ENCODE measurements around the gene SERPINA3. TPM values are rescaled to one million over a fixed set of nuclear protein-coding genes. Genes with fewer than 3 reads are reported as not detected.

SERPINA3 gene
- total RNA-seq, 1 donor from 2014 or later = 33.9 TPM

DNA sequence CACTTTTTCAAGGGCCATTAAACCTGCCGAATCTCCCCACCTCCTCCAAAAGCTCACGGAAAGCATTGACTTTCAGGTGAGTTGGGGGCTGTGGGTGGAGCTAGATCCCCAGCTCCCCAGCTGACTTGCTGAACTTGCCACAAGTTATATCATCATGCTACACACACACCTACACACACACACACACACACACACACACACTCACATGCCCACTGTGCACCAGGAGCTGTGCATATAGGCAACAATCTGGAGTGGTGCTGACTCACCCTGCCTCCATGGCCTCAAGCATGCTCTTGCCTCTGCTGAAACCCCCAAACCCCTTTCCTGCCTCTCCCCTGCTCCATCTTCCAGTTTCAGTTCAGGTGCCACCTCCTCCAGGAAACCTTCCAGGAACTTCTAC, 26.1 kb downstream of the SERPINA3 start:
- no peaks in the 10 kb centered on the region for H3K27me3 ChIP-seq (ENCODE audit: control insufficient read depth, insufficient read depth, low read length)
- TF ChIP-seq CTCF (IDR thresholded peaks at IDR 0.05; ENCODE audit: insufficient read depth, low read length, poor library complexity, severe bottlenecking) = no peak
- H3K36me3 ChIP-seq (ENCODE audit: control insufficient read depth, insufficient read depth, low read length) = no peaks in the 10 kb centered on the region
- H3K4me3 ChIP-seq (ENCODE audit: low read depth, low read length) = no peak overlapping the region
- no peak for DNase-seq (ENCODE audit: low read depth)

- Histone ChIP-seq H3K36me3 (ENCODE audit: control insufficient read depth, insufficient read depth, low read length) (no peaks in the 10 kb centered on the region), H3K27me3 (ENCODE audit: control insufficient read depth, insufficient read depth, low read length) (no peaks in the 10 kb centered on the region), H3K4me3 (ENCODE audit: low read depth, low read length) (no peak overlapping the region)
- no peak for TF ChIP-seq CTCF (IDR thresholded peaks at IDR 0.05; ENCODE audit: insufficient read depth, low read length, poor library complexity, severe bottlenecking)
- no peak for DNase-seq (ENCODE audit: low read depth)
Measured at GRCh38 chr14:94638961-94639817, 27.0 kb downstream of the SERPINA3 start.

DNA sequence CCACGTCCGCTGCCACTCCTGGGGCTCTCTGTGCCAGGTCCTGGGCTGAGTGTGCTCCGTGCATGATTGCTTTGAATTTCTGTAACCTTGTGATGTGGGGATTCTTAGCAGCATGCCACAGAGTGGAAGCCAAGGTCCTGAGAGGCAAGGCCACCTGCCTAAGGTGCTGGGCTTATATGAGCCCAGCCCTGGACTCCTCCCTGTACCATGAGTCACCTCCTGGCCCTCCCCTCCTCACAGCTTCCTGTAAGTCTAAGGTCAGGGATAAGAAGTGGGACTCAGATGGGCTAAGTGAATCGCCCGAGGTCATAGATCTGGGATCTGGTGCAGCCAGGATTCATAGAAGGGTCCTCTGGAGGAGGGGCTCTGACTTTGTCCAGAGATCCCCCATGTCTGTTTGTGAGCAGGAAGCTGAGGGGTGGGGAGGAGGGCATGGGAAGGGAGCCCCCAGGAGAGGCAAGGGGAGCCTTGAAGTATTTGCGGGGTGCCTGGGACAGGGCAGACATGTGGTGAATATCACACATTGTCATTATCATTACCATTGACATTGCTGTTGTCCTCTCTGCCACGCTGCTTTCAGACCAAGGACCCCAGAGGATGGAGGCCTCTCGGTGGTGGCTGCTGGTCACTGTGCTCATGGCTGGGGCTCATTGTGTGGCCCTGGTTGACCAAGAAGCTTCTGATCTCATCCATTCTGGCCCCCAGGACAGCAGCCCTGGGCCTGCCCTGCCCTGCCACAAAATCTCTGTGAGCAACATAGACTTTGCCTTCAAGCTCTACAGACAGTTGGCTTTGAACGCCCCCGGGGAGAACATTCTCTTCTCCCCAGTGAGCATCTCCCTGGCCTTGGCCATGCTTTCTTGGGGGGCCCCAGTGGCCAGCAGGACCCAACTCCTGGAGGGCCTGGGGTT, 28.8 kb downstream of the SERPINA3 start:
- no peak for DNase-seq (ENCODE audit: low read depth)
- no peaks in the 10 kb centered on the region for H3K27me3 ChIP-seq (ENCODE audit: control insufficient read depth, insufficient read depth, low read length)
- H3K36me3 ChIP-seq (ENCODE audit: control insufficient read depth, insufficient read depth, low read length) = no peaks in the 10 kb centered on the region
- no peak overlapping the region for H3K4me3 ChIP-seq (ENCODE audit: low read depth, low read length)
- TF ChIP-seq CTCF (IDR thresholded peaks at IDR 0.05; ENCODE audit: insufficient read depth, low read length, poor library complexity, severe bottlenecking) = no peak

DNA sequence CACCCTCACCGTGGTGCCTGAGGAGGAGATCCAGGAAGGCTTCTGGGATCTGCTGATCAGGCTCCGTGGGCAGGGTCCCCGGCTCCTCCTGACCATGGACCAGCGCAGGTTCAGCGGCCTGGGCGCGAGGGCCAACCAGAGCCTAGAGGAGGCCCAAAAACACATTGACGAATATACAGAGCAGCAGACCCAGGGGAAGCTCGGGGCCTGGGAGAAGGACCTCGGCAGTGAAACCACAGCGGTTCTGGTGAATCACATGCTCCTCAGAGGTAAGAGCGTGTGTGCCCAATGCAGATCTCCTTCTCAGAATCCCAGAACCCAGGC, 29.4 kb downstream of the SERPINA3 start:
- no peaks in the 10 kb centered on the region for H3K27me3 ChIP-seq (ENCODE audit: control insufficient read depth, insufficient read depth, low read length)

More for the DNA sequence above, 29.4 kb downstream of the SERPINA3 start:
- Histone ChIP-seq H3K36me3 (ENCODE audit: control insufficient read depth, insufficient read depth, low read length) (no peaks in the 10 kb centered on the region), H3K4me3 (ENCODE audit: low read depth, low read length) (no peak overlapping the region)
- TF ChIP-seq CTCF (IDR thresholded peaks at IDR 0.05; ENCODE audit: insufficient read depth, low read length, poor library complexity, severe bottlenecking) = no peak
- DNase-seq (ENCODE audit: low read depth) = no peak
